GM06990 (cell line): ENCODE data around the gene PVR.
"Not testable (repeated sequence)": the region's sequence is repeated elsewhere in the genome, so short reads cannot be mapped to it uniquely, and the experiment has no call there.

Experiments used
- DNase-seq: peaks from one replicate; pipeline ENCODE4 v3.0.0-alpha.2; 2011; ENCODE audit not compliant: insufficient read length; ENCODE audit errors: extremely low read depth
- H3K27me3 ChIP-seq: replicated peaks from 2 replicates; pipeline ENCODE4 v1.6.0; 2011; ENCODE audit warnings: low read length; ENCODE audit not compliant: control insufficient read depth, insufficient read depth
- H3K36me3 ChIP-seq: 2 replicates; pipeline ENCODE4 v1.5.1; 2011; ENCODE audit warnings: low read length; ENCODE audit not compliant: control insufficient read depth, insufficient read depth
- H3K4me3 ChIP-seq: replicated peaks from 2 replicates; pipeline ENCODE4 v1.5.1; 2011; ENCODE audit warnings: low read depth, mild to moderate bottlenecking, control low read depth, low read length
- TF ChIP-seq, protein P1 (sequence below): IDR thresholded peaks from 2 replicates; pipeline ENCODE4 v1.5.1; 2011; ENCODE audit warnings: low read length, control low read depth, mild to moderate bottlenecking, inconsistent platforms; ENCODE audit not compliant: insufficient read depth, poor library complexity, severe bottlenecking

Gene PVR

DNA sequence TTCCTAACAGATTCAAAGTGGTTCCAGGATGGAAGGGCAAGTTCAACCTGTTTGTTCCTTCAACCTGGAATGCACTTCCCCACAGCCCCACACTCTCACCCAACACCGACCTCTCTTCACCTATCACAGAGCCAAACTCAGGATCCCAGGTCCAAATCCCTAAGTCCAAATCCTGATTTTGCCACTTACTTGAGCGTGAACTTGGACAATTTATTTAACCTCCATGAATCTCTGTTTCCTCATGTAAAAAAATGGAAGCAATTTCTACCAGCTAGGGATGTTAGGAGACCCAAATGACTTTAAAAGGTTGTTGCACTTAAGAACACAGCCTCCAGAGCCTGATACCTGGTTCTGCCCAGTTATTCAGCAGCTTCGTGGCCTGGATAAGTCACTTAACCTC lies 35.8 kb upstream of the PVR start:
- no peak for DNase-seq
- Histone ChIP-seq H3K27me3 (no peaks in the 10 kb centered on the region), H3K36me3 (no peaks in the 10 kb centered on the region), H3K4me3 (no peak overlapping the region)
- TF ChIP-seq, protein P1, sequence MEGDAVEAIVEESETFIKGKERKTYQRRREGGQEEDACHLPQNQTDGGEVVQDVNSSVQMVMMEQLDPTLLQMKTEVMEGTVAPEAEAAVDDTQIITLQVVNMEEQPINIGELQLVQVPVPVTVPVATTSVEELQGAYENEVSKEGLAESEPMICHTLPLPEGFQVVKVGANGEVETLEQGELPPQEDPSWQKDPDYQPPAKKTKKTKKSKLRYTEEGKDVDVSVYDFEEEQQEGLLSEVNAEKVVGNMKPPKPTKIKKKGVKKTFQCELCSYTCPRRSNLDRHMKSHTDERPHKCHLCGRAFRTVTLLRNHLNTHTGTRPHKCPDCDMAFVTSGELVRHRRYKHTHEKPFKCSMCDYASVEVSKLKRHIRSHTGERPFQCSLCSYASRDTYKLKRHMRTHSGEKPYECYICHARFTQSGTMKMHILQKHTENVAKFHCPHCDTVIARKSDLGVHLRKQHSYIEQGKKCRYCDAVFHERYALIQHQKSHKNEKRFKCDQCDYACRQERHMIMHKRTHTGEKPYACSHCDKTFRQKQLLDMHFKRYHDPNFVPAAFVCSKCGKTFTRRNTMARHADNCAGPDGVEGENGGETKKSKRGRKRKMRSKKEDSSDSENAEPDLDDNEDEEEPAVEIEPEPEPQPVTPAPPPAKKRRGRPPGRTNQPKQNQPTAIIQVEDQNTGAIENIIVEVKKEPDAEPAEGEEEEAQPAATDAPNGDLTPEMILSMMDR, result no peak

DNA sequence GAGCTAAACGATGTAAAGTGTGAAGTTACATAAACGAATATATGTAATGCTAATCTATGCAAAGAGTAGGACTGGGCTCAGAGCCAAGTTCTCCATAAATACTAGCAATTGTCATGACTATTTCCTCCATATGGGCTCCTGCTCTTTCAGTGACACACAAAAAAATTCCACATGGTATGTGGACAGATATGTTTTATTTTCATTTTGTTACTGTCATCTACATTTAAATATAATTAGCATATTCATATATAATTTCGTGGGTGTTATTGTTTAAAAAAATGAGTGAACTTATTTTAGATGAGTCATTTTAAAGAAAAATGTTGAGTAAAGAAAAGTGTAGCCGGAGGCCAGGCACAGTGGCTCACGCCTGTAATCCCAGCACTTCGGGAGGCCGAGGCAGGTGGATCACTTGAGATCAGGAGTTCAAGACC lies 35.3 kb upstream of the PVR start:
- H3K4me3 ChIP-seq, result no peak overlapping the region
- TF ChIP-seq, protein P1, result no peak
- no peaks in the 10 kb centered on the region for H3K36me3 ChIP-seq
- DNase-seq, result no peak
- no peaks in the 10 kb centered on the region for H3K27me3 ChIP-seq

DNA sequence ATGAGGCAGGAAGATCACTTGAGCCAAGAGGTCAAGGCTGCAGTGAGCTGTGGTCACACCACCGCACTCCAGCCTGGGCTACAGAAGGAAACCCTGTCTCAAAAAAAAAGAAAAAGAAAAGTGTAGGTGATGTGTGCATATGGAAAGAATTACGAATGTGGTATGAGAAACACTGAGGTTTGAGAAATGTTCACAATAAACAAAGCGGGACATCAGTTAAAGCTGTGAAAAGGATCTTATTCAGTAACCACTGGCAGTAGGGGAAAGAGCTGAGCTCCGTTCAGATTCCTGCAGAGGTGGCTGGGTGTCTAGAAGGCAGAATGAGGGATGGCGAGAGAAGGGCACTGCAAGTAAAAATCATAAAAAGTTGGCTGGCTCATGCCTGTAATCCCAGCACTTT lies 34.5 kb upstream of the PVR start:
- Histone ChIP-seq H3K4me3 (no peak overlapping the region), H3K36me3 (no peaks in the 10 kb centered on the region), H3K27me3 (no peaks in the 10 kb centered on the region)
- DNase-seq, result no peak
- TF ChIP-seq, protein P1, result no peak

DNA sequence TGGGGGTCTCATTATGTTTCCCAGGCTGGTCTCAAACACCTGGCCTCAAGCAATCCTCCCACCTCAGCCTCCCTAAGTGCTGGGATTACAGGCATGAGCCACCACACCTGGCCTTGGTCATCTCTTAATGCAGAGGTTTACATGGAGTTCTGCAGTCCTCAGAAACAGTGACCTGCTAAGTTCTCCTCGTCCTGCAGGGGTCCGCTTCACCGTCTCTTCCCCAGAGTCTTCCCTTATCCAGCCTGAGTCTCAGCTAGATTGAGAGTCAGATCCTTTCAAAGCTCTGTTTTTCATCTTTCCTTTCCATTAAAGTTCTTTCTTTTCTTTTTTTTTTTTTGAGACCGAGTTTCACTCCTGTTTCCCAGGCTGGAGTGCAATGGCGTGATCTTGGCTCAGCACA lies 33.2 kb upstream of the PVR start:
- not testable (repeated sequence) for H3K36me3 ChIP-seq, DNase-seq, H3K27me3 ChIP-seq, H3K4me3 ChIP-seq

DNA sequence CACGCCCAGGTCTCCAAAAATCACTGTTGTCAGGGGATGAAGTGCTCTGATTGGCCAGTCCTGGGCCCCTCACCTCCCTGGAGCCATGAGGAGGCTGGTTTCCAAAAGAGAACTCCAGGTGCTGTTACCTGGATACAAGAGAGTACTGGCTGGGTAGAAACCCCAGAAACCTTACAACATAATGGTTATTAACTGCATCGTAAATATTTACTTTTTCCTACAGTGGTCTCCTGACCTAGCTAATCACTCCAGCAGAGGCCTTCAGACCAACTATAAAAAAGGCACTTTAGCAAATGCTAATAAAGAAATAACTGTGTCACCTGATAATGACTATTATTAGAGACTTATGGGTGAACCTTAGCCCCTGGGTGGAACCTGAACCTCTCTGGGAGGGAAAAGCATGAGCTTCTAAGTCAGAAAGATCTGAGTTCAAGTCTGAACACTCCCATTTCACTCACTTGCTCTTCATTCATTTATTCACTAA lies 31.9 kb upstream of the PVR start:
- no peak for DNase-seq
- TF ChIP-seq, protein P1, result no peak
- Histone ChIP-seq H3K36me3 (no peaks in the 10 kb centered on the region), H3K27me3 (no peaks in the 10 kb centered on the region), H3K4me3 (no peak overlapping the region)

DNA sequence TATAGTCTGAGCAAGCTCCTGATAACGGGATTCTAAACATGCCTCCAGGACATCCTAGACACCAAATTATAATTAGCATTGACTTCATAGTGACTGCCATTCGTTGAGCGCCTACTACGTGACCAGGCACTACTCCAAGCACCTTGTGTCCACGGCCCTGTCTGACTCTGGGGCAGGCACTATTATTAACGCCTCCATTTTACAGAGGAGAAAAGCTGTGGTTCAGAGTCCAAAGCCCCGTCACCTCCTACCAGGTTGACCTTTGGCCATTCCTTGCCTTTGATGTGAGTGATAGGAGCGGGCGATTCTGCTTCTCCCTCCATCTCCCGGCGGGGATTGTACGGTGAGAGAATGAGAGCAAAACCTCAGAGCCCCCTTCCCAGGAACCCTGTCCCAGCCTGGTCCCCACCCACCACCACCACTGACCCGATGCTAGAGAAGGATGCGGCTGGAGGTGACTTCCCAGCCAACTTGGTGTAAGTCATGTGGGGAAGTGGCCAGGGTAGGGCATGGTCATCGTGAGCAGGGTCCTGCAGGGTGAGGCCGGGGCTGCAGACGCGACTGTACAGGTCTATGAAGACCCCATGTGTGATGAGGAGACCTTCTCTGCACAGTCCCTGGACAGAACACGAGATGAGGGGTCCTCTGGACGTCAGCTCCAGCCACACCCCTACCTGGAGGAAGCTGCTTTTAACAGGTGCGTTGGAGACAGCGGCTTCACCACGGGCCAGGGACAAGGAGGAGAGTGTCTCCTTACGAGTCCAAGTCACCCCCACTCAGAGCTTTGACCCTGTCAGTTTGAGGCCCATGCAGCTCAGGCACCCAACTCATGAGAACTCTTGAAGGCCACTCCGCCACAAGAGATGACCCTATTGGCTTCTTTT lies 30.2 kb upstream of the PVR start, which contains the start of gene IGSF23:
Gene IGSF23, plus strand, starts transcription at position 269 of the 884 bp plus-strand sequence. Its CDS starts 83 bp downstream, at position 352.
- no peak for DNase-seq
- no peaks in the 10 kb centered on the region for H3K27me3 ChIP-seq
- TF ChIP-seq, protein P1, result no peak
- H3K4me3 ChIP-seq, result no peak within 1 kb of the TSS
- no peaks in the 10 kb centered on the region for H3K36me3 ChIP-seq
